Hypothalamus (tissue), 51 donors: ENCODE measurements around the gene CCDC178.
"Not testable (repeated sequence)": the region's sequence is repeated elsewhere in the genome, so short reads cannot be mapped to it uniquely, and the experiment has no call there.

ENCODE experiments used
- DNase-seq, 51 donors: peaks; one replicate each; lab custom pipeline; 2025; lab: John Stamatoyannopoulos, UW

CCDC178 gene

GRCh38 chr18:33440060-33441043 is at the start of gene CCDC178:
Gene CCDC178, minus strand, starts transcription at chr18:33440721. Its CDS starts 28,633 bp downstream, at chr18:33412088.
- peak in 33 of 51 donors; percentile 1 to 62 (median 24) for DNase-seq

GRCh38 chr18:33483908-33484307 is 43.4 kb upstream of the CCDC178 start:
- no peak for DNase-seq

- no peak for DNase-seq
Measured at GRCh38 chr18:33472509-33472908, 32.0 kb upstream of the CCDC178 start.

- no peak for DNase-seq
Measured at GRCh38 chr18:33470216-33470615, 29.7 kb upstream of the CCDC178 start.

- DNase-seq, result no peak
Measured at GRCh38 chr18:33469699-33470098, 29.2 kb upstream of the CCDC178 start.

GRCh38 chr18:33467531-33467930 is 27.0 kb upstream of the CCDC178 start:
- no peak for DNase-seq

- no peak for DNase-seq
Measured at GRCh38 chr18:33466822-33467221, 26.3 kb upstream of the CCDC178 start.

GRCh38 chr18:33460681-33461080 is 20.2 kb upstream of the CCDC178 start:
- no peak for DNase-seq

GRCh38 chr18:33459612-33460011 is 19.1 kb upstream of the CCDC178 start:
- DNase-seq, result no peak

GRCh38 chr18:33446604-33447003 is 6.1 kb upstream of the CCDC178 start:
- DNase-seq, result no peak

- DNase-seq, result no peak
Measured at GRCh38 chr18:33444709-33445108, 4.2 kb upstream of the CCDC178 start.

- no peak for DNase-seq
Measured at GRCh38 chr18:33432857-33433256, 7.7 kb downstream of the CCDC178 start.

- no peak for DNase-seq
Measured at GRCh38 chr18:33427549-33427948, 13.0 kb downstream of the CCDC178 start.

GRCh38 chr18:33424266-33424946 is 16.1 kb downstream of the CCDC178 start:
- DNase-seq, result no peak

- DNase-seq, result no peak
Measured at GRCh38 chr18:33421225-33421624, 19.3 kb downstream of the CCDC178 start.

GRCh38 chr18:33404244-33404873 is 36.2 kb downstream of the CCDC178 start:
- DNase-seq, result no peak

- not testable (repeated sequence) for DNase-seq
Measured at GRCh38 chr18:33398939-33399338, 41.6 kb downstream of the CCDC178 start.

GRCh38 chr18:33375829-33376228 is 64.7 kb downstream of the CCDC178 start:
- DNase-seq, result no peak

GRCh38 chr18:33372442-33372841 is 68.1 kb downstream of the CCDC178 start:
- no peak for DNase-seq

GRCh38 chr18:33369711-33370449 is 70.6 kb downstream of the CCDC178 start:
- DNase-seq, result no peak
